IMR-90 (cell line): ENCODE data around the gene ENO4. TPM values are rescaled to one million over a fixed set of nuclear protein-coding genes. Genes with fewer than 3 reads are reported as not detected.

Source experiments
- ATAC-seq: fragments of 200-7000 bp; cut with Tn5 transposase; 2 replicates; pipeline ENCODE4 v1.9.1; 2020; ENCODE audit warnings: low read depth, mild to moderate bottlenecking, moderate library complexity
- Bru-seq: library from RNA; stranded (reverse); fragments of 400-500 nt; gene quantifications from one replicate; lab custom pipeline; 2021; lab: Mats Ljungman, UMichigan
- BruChase-seq, 2 experiments: library from RNA; stranded (reverse); fragments of 400-500 nt; gene quantifications; one replicate each; lab custom pipeline; 2021; lab: Mats Ljungman, UMichigan
- BruUV-seq: library from RNA; stranded (reverse); fragments of 400-500 nt; replicated peaks from 2 replicates; lab custom pipeline; 2021; lab: Mats Ljungman, UMichigan
- CTCF ChIA-PET: fragments of 300-600 bp; formaldehyde crosslinking; extraction: SDS; loops from one replicate; lab custom pipeline; 2021; ENCODE audit warnings: antibody characterized with exemption; lab: Yijun Ruan, JAX
- POLR2A ChIA-PET: fragments of 300-600 bp; sonication (Branson Sonifier 250); formaldehyde crosslinking; loops from one replicate; lab custom pipeline; 2022; ENCODE audit warnings: antibody characterized with exemption; ENCODE audit not compliant: unreplicated experiment; lab: Charles Lee
- DNase-seq: peaks from one replicate; pipeline ENCODE4 v3.0.0; 2013
- H2AFZ ChIP-seq: replicated peaks from 2 replicates; pipeline ENCODE3; 2013; ENCODE audit warnings: low read length, mild to moderate bottlenecking; ENCODE audit not compliant: poor library complexity
- H2AK5ac ChIP-seq: 2 replicates; pipeline ENCODE4 v1.6.1; 2013; ENCODE audit warnings: low read depth, low read length, inconsistent platforms
- H2AK9ac ChIP-seq: replicated peaks from 2 replicates; pipeline ENCODE3; 2013; ENCODE audit warnings: mild to moderate bottlenecking, low read depth, low read length, moderate library complexity; ENCODE audit not compliant: poor library complexity
- H2BK120ac ChIP-seq: 2 replicates; pipeline ENCODE4 v1.6.1; 2013; ENCODE audit warnings: low read depth, low read length, inconsistent platforms
- H2BK15ac ChIP-seq: 3 replicates; pipeline ENCODE4 v1.6.1; 2013; ENCODE audit warnings: low read depth, low read length, inconsistent platforms
- H2BK20ac ChIP-seq: 2 replicates; pipeline ENCODE4 v1.6.1; 2013; ENCODE audit warnings: low read depth, mild to moderate bottlenecking, inconsistent platforms, low read length, moderate library complexity
- H2BK5ac ChIP-seq: 2 replicates; pipeline ENCODE4 v1.6.1; 2013; ENCODE audit warnings: mild to moderate bottlenecking, low read depth, low read length, inconsistent platforms; ENCODE audit not compliant: poor library complexity, severe bottlenecking
- H3K14ac ChIP-seq: replicated peaks from 2 replicates; pipeline ENCODE4 v1.6.1; 2013; ENCODE audit warnings: low read depth, low read length, inconsistent platforms
- H3K18ac ChIP-seq: 2 replicates; pipeline ENCODE4 v1.6.1; 2013; ENCODE audit warnings: low read depth, low read length, control low read depth
- H3K23ac ChIP-seq: 2 replicates; pipeline ENCODE4 v1.6.1; 2013; ENCODE audit warnings: low read depth, low read length, inconsistent platforms
- H3K27ac ChIP-seq: 2 replicates; pipeline ENCODE4 v1.5.1; 2013; ENCODE audit warnings: mild to moderate bottlenecking, control low read depth, low read length; ENCODE audit not compliant: insufficient read depth
- H3K27me3 ChIP-seq: 2 replicates; pipeline ENCODE4 v1.6.1; 2013; ENCODE audit warnings: low read length; ENCODE audit not compliant: control insufficient read depth, insufficient read depth
- H3K36me3 ChIP-seq: 2 replicates; pipeline ENCODE4 v1.6.1; 2013; ENCODE audit warnings: low read length, mixed read lengths; ENCODE audit not compliant: control insufficient read depth, insufficient read depth
- H3K4ac ChIP-seq: 2 replicates; pipeline ENCODE4 v1.6.1; 2013; ENCODE audit warnings: low read depth, low read length, inconsistent platforms
- H3K4me1 ChIP-seq: 2 replicates; pipeline ENCODE4 v1.6.1; 2013; ENCODE audit warnings: low read length, mixed read lengths; ENCODE audit not compliant: control insufficient read depth, insufficient read depth
- H3K4me2 ChIP-seq: 2 replicates; pipeline ENCODE4 v1.6.1; 2013; ENCODE audit warnings: low read depth, mild to moderate bottlenecking, control low read depth, low read length, moderate library complexity
- H3K4me3 ChIP-seq: 2 replicates; pipeline ENCODE4 v1.5.1; 2013; ENCODE audit warnings: low read depth, mild to moderate bottlenecking, control low read depth, low read length, moderate library complexity; ENCODE audit not compliant: insufficient read depth
- H3K56ac ChIP-seq: 2 replicates; pipeline ENCODE4 v1.6.1; 2013; ENCODE audit warnings: low read length, inconsistent platforms; ENCODE audit not compliant: insufficient read depth; ENCODE audit errors: extremely low read depth
- H3K79me1 ChIP-seq, 2 experiments: 2 replicates each; pipeline ENCODE4 v1.6.1; 2013; ENCODE audit warnings: low read length in 2 of 2, inconsistent platforms in 1 of 2, low read depth in 1 of 2
- H3K9ac ChIP-seq: 2 replicates; pipeline ENCODE4 v1.6.1; 2013; ENCODE audit warnings: low read depth, low read length, control low read depth
- H3K9me1 ChIP-seq: 2 replicates; pipeline ENCODE4 v1.6.1; 2013; ENCODE audit warnings: low read length, inconsistent platforms; ENCODE audit not compliant: insufficient read depth
- H3K9me3 ChIP-seq: 2 replicates; pipeline ENCODE4 v1.6.1; 2013; ENCODE audit warnings: low read length; ENCODE audit not compliant: control insufficient read depth, insufficient read depth
- H4K20me1 ChIP-seq: 2 replicates; pipeline ENCODE4 v1.6.1; 2013; ENCODE audit warnings: low read length, inconsistent platforms; ENCODE audit not compliant: insufficient read depth
- H4K5ac ChIP-seq: 2 replicates; pipeline ENCODE4 v1.6.1; 2013; ENCODE audit warnings: mild to moderate bottlenecking, low read depth, low read length, control low read depth
- H4K8ac ChIP-seq, 2 experiments: 2 replicates each; pipeline ENCODE4 v1.6.1; 2013; ENCODE audit warnings: low read depth in 2 of 2, low read length in 2 of 2, control low read depth in 1 of 2, inconsistent platforms in 1 of 2
- H4K91ac ChIP-seq: 2 replicates; pipeline ENCODE4 v1.6.1; 2013; ENCODE audit warnings: low read depth, low read length, inconsistent platforms; ENCODE audit not compliant: insufficient read depth
- CHD1 ChIP-seq: IDR thresholded peaks from 2 replicates; pipeline ENCODE4 v1.6.1; 2012; ENCODE audit warnings: low read depth, low read length, improper control_type of control experiment
- MAFK ChIP-seq: IDR thresholded peaks from 2 replicates; pipeline ENCODE4 v1.6.1; 2012; ENCODE audit warnings: low read depth, low read length, improper control_type of control experiment
- NFE2L2 ChIP-seq: fragments of 150-350 bp; IDR thresholded peaks from 2 replicates; pipeline ENCODE4 v1.6.1; 2016; ENCODE audit warnings: low read depth, mild to moderate bottlenecking, low read length
- WGBS, 2 experiments: methylation state at CpG; one replicate each; pipeline versions ENCODE4 v1.1.5 to v1.1.7; 2013; ENCODE audit warnings: missing lambda C conversion rate in 2 of 2; ENCODE audit not compliant: insufficient read length in 1 of 2; ENCODE audit errors: extremely low coverage in 2 of 2; 5-methylcytosine and 5-hydroxymethylcytosine counted together
- dilution Hi-C: fragments of 300-500 bp; cut with HindIII; formaldehyde crosslinking; loops from one replicate; pipeline ENCODE4 v1.14.3; 2018; ENCODE audit warnings: low sequenced_read_pairs; ENCODE audit not compliant: unreplicated experiment
- in situ Hi-C: fragments of 300-500 bp; cut with MboI; formaldehyde crosslinking; loops from 3 replicates; pipeline ENCODE4 v1.14.3; 2019; ENCODE audit warnings: low sequenced_read_pairs, inconsistent platforms, mixed read lengths
- intact Hi-C: fragments of 100-400 bp; cut with micrococcal nuclease; formaldehyde crosslinking; loops from 2 replicates; pipeline ENCODE4 v1.10.0; 2022
- long read RNA-seq: library from polyadenylated mRNA; unstranded; transcript quantifications from one replicate; pipeline ENCODE4 v2.0.0, GENCODE V29; 2021; ENCODE audit not compliant: unreplicated experiment
- polyA plus RNA-seq, 3 experiments: library from polyadenylated mRNA; depleted of rRNA; stranded (reverse); fragments of >200 nt; gene quantifications; 2 replicates each; pipeline ENCODE4 v1.2.3, GENCODE V29; 2012; ENCODE audit warnings: low replicate concordance in 1 of 3
- total RNA-seq: library from RNA; depleted of rRNA; stranded (reverse); fragments of >200 nt; gene quantifications from 2 replicates; pipeline ENCODE4 v1.2.3, GENCODE V29; 2012; rRNA removed
- TF ChIP-seq, protein P1 (sequence below): fragments of 150-350 bp; IDR thresholded peaks from 2 replicates; pipeline ENCODE4 v1.6.1; 2016; ENCODE audit warnings: low read depth, mild to moderate bottlenecking, low read length, moderate library complexity, borderline replicate concordance

The ENO4 gene, protein sequence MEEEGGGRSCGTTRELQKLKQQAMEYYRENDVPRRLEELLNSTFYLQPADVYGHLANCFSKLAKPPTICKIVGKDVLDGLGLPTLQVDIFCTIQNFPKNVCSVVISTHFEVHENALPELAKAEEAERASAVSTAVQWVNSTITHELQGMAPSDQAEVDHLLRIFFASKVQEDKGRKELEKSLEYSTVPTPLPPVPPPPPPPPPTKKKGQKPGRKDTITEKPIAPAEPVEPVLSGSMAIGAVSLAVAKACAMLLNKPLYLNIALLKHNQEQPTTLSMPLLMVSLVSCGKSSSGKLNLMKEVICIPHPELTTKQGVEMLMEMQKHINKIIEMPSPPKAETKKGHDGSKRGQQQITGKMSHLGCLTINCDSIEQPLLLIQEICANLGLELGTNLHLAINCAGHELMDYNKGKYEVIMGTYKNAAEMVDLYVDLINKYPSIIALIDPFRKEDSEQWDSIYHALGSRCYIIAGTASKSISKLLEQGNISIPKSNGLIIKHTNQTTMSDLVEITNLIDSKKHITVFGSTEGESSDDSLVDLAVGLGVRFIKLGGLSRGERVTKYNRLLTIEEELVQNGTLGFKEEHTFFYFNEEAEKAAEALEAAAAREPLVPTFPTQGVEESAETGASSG
- total RNA-seq (under 0.01 TPM in 2 replicates), polyA plus RNA-seq (2012; rRNA removed) (0.05 and 0.06 TPM in 2 replicates), Bru-seq, nascent RNA (percentile 18 among the genes with signal in this experiment), BruChase-seq, experiment 1, labeled RNA remaining after a 6-hour chase (percentile 17 among the genes with signal in this experiment), BruChase-seq, experiment 2, labeled RNA remaining after a 2-hour chase (percentile 20 among the genes with signal in this experiment)
- polyA plus RNA-seq (2012; cell fraction: cytosol; rRNA removed) = 0.03 and 0.04 TPM in 2 replicates
- 0.05 and 0.18 TPM in 2 replicates for polyA plus RNA-seq (2012; cell fraction: nucleus; rRNA removed; ENCODE audit: low replicate concordance)
- long read RNA-seq = 0 reads

DNA sequence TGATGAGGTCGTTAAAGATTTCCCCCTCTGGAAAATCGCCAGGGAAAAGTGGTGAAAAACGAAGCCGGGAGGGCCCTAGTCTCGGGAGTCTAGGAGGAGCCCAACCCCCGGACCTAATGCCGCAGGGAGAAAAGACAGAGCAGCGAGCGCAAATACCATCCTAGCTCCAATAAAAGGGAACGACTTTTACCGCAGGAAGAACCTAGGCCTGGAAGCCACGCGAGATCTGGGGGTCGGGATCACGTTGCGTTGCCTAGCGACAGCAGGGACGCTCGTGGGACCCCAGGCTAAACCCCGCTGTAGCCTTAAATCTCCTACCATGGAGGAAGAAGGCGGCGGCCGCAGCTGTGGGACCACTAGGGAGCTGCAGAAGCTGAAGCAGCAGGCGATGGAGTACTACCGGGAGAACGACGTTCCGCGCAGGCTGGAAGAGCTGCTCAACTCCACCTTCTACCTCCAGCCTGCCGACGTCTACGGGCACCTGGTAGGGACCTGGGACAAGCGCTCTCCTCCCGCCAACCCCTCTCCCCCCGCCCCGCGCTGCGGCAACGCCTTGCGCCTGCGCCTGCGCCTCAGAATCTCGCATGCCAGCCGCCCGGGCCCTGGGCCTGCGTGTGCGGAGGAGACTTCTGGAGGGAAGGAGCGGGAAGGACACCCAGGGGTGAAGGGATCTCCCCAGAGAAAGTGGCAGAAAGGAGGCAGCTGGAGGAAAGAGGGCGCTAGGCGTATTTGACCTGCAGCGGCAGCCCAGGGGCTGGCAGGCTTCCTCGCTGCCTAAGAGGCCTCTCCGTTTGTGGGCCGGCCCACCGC lies at the start of gene ENO4:
Gene ENO4 (plus strand): TSS at position 252 of the 810 bp plus-strand sequence. CDS start 68 bp downstream, at position 320.
- Histone ChIP-seq H3K18ac (peak within 1 kb of the TSS; percentile 2; the same call in 1 of the 2 replicates), H4K91ac (no peak within 1 kb of the TSS), H2BK15ac (no peak within 1 kb of the TSS), H3K4me3 (peak within 1 kb of the TSS; percentile 76), H3K27me3 (peaks cover 14% of the 10 kb centered on the region), H3K79me1 (no peaks in the 10 kb centered on the region), H4K8ac (peak within 1 kb of the TSS; percentile 61 to 62; a peak in 3 of 4 replicates), H2AFZ (peak within 1 kb of the TSS; percentile 93), H3K14ac (no peak within 1 kb of the TSS), H3K4ac (peak within 1 kb of the TSS; percentile 54; the same call in 1 of the 2 replicates), H3K23ac (0 out of 2 replicates have a peak within 1 kb of the TSS, but pooled peaks have one; percentile 4), H2BK120ac (no peak within 1 kb of the TSS), H3K36me3 (no peaks in the 10 kb centered on the region), H3K9me3 (no peaks in the 10 kb centered on the region), H3K56ac (no peak within 1 kb of the TSS), H2AK5ac (no peak within 1 kb of the TSS), H3K4me2 (peak within 1 kb of the TSS; percentile 91), H3K9ac (peak within 1 kb of the TSS; percentile 74), H2BK20ac (no peak within 1 kb of the TSS), H2BK5ac (no peak within 1 kb of the TSS), H4K5ac (peak within 1 kb of the TSS; percentile 73), H3K4me1 (peaks cover 3% of the 10 kb centered on the region; the same call in 1 of the 2 replicates), H4K20me1 (no peaks in the 10 kb centered on the region), H3K9me1 (no peaks in the 10 kb centered on the region), H2AK9ac (peak within 1 kb of the TSS; percentile 48), H3K27ac (peak within 1 kb of the TSS; percentile 6; the same call in 1 of the 2 replicates)
- peak; percentile 91 for ATAC-seq
- WGBS, 2 experiments = 0% methylated on average over 2 of the region's 55 CpGs; no CpG with 5 or more reads in 1 of the 2 experiments
- TF ChIP-seq NFE2L2 (no peak), CHD1 (no peak), MAFK (no peak)
- TF ChIP-seq, protein P1, sequence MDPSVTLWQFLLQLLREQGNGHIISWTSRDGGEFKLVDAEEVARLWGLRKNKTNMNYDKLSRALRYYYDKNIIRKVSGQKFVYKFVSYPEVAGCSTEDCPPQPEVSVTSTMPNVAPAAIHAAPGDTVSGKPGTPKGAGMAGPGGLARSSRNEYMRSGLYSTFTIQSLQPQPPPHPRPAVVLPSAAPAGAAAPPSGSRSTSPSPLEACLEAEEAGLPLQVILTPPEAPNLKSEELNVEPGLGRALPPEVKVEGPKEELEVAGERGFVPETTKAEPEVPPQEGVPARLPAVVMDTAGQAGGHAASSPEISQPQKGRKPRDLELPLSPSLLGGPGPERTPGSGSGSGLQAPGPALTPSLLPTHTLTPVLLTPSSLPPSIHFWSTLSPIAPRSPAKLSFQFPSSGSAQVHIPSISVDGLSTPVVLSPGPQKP = no peak
- DNase-seq = peak; percentile 73
- ChIA-PET CTCF (interaction anchor here (0.6 to 0.8 kb wide), 3 partner anchors 12 to 195 kb away, joined by 3 read pairs; no protein-coding TSS in a partner anchor), POLR2A (no interaction called here)
- in situ Hi-C loops = no loop called here
- no TSS peak for BruUV-seq
- dilution Hi-C loops = no loop called here
- intact Hi-C loops = loop anchor here (5.0 kb wide), 1 partner anchor 153 kb away; no protein-coding TSS in a partner anchor
